Lower lobe of right lung (tissue), 2 donors: ENCODE data around the gene ERC1. TPM values are rescaled to one million over a fixed set of nuclear protein-coding genes. Genes with fewer than 3 reads are reported as not detected.

ENCODE experiments used
- ATAC-seq, 2 donors: fragments of 200-7000 bp; cut with Tn5 transposase; one replicate each; pipeline ENCODE4 v1.9.1; 2020 to 2022; ENCODE audit warnings: mild to moderate bottlenecking in 2 of 2, moderate library complexity in 2 of 2
- DNase-seq: peaks from one replicate; pipeline ENCODE4 v3.0.0-alpha.2; 2020
- H3K27ac ChIP-seq: fragments of 200-600 bp; one replicate; pipeline ENCODE4 v1.8.0; 2022
- H3K27me3 ChIP-seq: fragments of 200-600 bp; one replicate; pipeline ENCODE4 v1.8.0; 2022; ENCODE audit warnings: low read depth
- H3K36me3 ChIP-seq: fragments of 200-600 bp; one replicate; pipeline ENCODE4 v1.8.0; 2022; ENCODE audit warnings: mild to moderate bottlenecking
- H3K4me1 ChIP-seq: fragments of 200-600 bp; one replicate; pipeline ENCODE4 v1.8.0; 2022
- H3K4me3 ChIP-seq: fragments of 200-600 bp; one replicate; pipeline ENCODE4 v1.8.0; 2022; ENCODE audit warnings: mild to moderate bottlenecking
- H3K9me3 ChIP-seq: fragments of 200-600 bp; one replicate; pipeline ENCODE4 v1.8.0; 2022
- CTCF ChIP-seq: fragments of 200-600 bp; IDR thresholded peaks from one replicate; pipeline ENCODE4 v1.8.0; 2022; ENCODE audit warnings: antibody characterized with exemption, mild to moderate bottlenecking
- intact Hi-C: fragments of 100-400 bp; cut with DNase I; formaldehyde crosslinking; loops from one replicate; pipeline ENCODE4 v1.11.0; 2022
- total RNA-seq: library from RNA; stranded (reverse); fragmentation: NEBNext Ultra II Directional; extraction: Animal tissue kit (Norgen Biotek cat#: 25700); gene quantifications from one replicate; pipeline ENCODE4 v1.2.1, GENCODE V29; 2021
- donor health status: DM: no; HTN: yes; CAD: no; lungs with severe emphysema.

The ERC1 gene
- total RNA-seq, 1 donor from 2014 or later = 66.3 TPM

- ATAC-seq (no peak), DNase-seq (no peak)
- intact Hi-C loops = no loop called here
- no peaks in the 10 kb centered on the region for H3K4me1 ChIP-seq
- H3K9me3 ChIP-seq = peaks cover 24% of the 10 kb centered on the region
- no peak overlapping the region for H3K4me3 ChIP-seq
- no peak overlapping the region for H3K27ac ChIP-seq
- TF ChIP-seq CTCF = no peak
- no peaks in the 10 kb centered on the region for H3K36me3 ChIP-seq
- no peaks in the 10 kb centered on the region for H3K27me3 ChIP-seq
These were observed 73.3 kb downstream of the ERC1 start for GRCh38 chr12:1064317-1064716.

GRCh38 chr12:1065629-1066028 is 74.6 kb downstream of the ERC1 start:
- Histone ChIP-seq H3K36me3 (no peaks in the 10 kb centered on the region), H3K27me3 (no peaks in the 10 kb centered on the region), H3K27ac (no peak overlapping the region), H3K4me1 (peaks cover 4% of the 10 kb centered on the region), H3K9me3 (peaks cover 21% of the 10 kb centered on the region), H3K4me3 (no peak overlapping the region)
- no peak for TF ChIP-seq CTCF
- ATAC-seq (no peak), DNase-seq (no peak)
- intact Hi-C loops = no loop called here

GRCh38 chr12:1069846-1070245 is 78.8 kb downstream of the ERC1 start:
- Histone ChIP-seq H3K4me1 (peaks cover 4% of the 10 kb centered on the region), H3K9me3 (peaks cover under 1% of the 10 kb centered on the region), H3K27ac (no peak overlapping the region), H3K4me3 (no peak overlapping the region), H3K36me3 (no peaks in the 10 kb centered on the region), H3K27me3 (no peaks in the 10 kb centered on the region)
- ATAC-seq (no peak), DNase-seq (no peak)
- TF ChIP-seq CTCF = no peak
- intact Hi-C loops = no loop called here

GRCh38 chr12:1071182-1071581 is 80.2 kb downstream of the ERC1 start:
- ATAC-seq (no peak), DNase-seq (no peak)
- peaks cover 4% of the 10 kb centered on the region for H3K4me1 ChIP-seq
- H3K27me3 ChIP-seq = no peaks in the 10 kb centered on the region
- no peak overlapping the region for H3K4me3 ChIP-seq
- H3K36me3 ChIP-seq = no peaks in the 10 kb centered on the region
- no peak for TF ChIP-seq CTCF
- intact Hi-C loops = no loop called here
- H3K9me3 ChIP-seq = no peaks in the 10 kb centered on the region
- H3K27ac ChIP-seq = no peak overlapping the region

GRCh38 chr12:1073652-1074051 is 82.6 kb downstream of the ERC1 start:
- Histone ChIP-seq H3K4me1 (peaks cover 12% of the 10 kb centered on the region), H3K4me3 (no peak overlapping the region), H3K9me3 (no peaks in the 10 kb centered on the region), H3K36me3 (no peaks in the 10 kb centered on the region), H3K27ac (no peak overlapping the region), H3K27me3 (no peaks in the 10 kb centered on the region)
- ATAC-seq (no peak), DNase-seq (no peak)
- TF ChIP-seq CTCF = no peak
- intact Hi-C loops = no loop called here
